Suprapubic skin (tissue), 4 donors: ENCODE measurements around the gene GGA1. TPM values are rescaled to one million over a fixed set of nuclear protein-coding genes. Genes with fewer than 3 reads are reported as not detected.

ENCODE experiments used
- DNase-seq, 2 donors: peaks; one replicate each; pipeline ENCODE4 v3.0.0-alpha.2; 2019; ENCODE audit warnings: low spot score in 2 of 2
- H3K27ac ChIP-seq: fragments of 200-600 bp; sonication (generic); one replicate; pipeline ENCODE4 v1.5.1; 2019
- H3K27me3 ChIP-seq: fragments of 200-600 bp; sonication (generic); one replicate; pipeline ENCODE4 v1.5.1; 2019
- H3K36me3 ChIP-seq: fragments of 200-600 bp; sonication (generic); one replicate; pipeline ENCODE4 v1.5.1; 2019
- H3K4me1 ChIP-seq: fragments of 200-600 bp; sonication (generic); one replicate; pipeline ENCODE4 v1.5.1; 2019
- H3K4me3 ChIP-seq: fragments of 200-600 bp; sonication (generic); one replicate; pipeline ENCODE4 v1.5.1; 2019; ENCODE audit warnings: mild to moderate bottlenecking
- H3K9me3 ChIP-seq: fragments of 200-600 bp; sonication (generic); one replicate; pipeline ENCODE4 v1.5.1; 2019
- EP300 ChIP-seq: sonication (generic); formaldehyde crosslinking; IDR thresholded peaks from one replicate; pipeline ENCODE4 v1.6.1; 2017; ENCODE audit warnings: antibody characterized with exemption
- POLR2A ChIP-seq, 2 donors: fragments of 450-650 bp; IDR thresholded peaks; one replicate each; pipeline ENCODE4 v1.6.1; 2017; ENCODE audit warnings: antibody characterized with exemption in 2 of 2, mild to moderate bottlenecking in 2 of 2, moderate library complexity in 2 of 2
- POLR2AphosphoS5 ChIP-seq, 3 donors: sonication (generic); formaldehyde crosslinking; IDR thresholded peaks; one replicate each; pipeline ENCODE4 v1.6.1; 2017; ENCODE audit warnings: antibody characterized with exemption in 3 of 3
- WGBS: methylation state at CpG from one replicate; pipeline ENCODE4 v1.1.5; 2018; 5-methylcytosine and 5-hydroxymethylcytosine counted together
- total RNA-seq, 4 donors: library from RNA; depleted of rRNA; stranded (reverse); fragments of >200 nt; gene quantifications; one replicate each; pipeline ENCODE4 v1.1.0, GENCODE V29; 2016
- TF ChIP-seq, protein P1 (sequence below), 2 donors: fragments of 200-600 bp in 1 of 2; fragments of 450-650 bp in 1 of 2; sonication (generic) in 1 of 2; IDR thresholded peaks; one replicate each; pipeline ENCODE4 v1.5.1; 2016 to 2019; ENCODE audit warnings: antibody characterized with exemption in 2 of 2, mild to moderate bottlenecking in 1 of 2, moderate library complexity in 1 of 2

The GGA1 gene
- total RNA-seq, 4 donors from 2014 or later = 52.8 to 124 (median 65.3) TPM

DNA sequence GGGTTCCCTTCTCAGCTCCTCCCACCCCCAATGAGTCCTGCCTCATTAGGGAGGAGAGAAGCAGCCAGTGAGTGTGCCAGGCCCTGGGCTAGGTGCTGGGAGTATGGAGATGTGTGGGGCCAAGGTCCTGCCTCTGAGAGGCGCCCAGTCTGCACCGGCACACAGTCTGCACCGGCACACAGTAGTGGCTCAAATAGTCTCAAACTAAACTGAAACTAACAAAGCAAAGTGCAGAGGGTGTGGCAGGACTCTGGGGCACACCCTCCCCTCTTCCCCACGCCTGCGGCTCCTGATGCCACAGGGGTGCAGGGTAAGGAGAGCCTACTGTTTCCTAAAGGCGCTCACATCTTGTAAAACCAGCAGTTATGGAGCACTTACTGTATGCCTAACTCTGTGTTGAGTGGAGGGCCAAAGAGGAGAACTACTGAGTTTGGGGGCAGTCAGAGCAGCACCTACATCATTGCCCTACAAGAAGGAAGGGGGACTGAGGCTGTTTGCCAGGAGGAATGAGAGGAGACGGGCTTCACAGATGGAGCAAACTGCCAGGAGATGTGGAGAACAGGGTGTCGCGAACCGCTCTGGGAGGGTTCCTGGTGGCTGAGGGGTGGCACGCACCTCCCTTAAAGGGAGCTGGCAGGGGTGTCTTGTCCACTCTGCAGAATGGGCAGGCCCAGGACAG, 29.9 kb downstream of the GGA1 start:
- WGBS = 31% methylated on average over 11 of the region's 11 CpGs
- TF ChIP-seq, protein P1, sequence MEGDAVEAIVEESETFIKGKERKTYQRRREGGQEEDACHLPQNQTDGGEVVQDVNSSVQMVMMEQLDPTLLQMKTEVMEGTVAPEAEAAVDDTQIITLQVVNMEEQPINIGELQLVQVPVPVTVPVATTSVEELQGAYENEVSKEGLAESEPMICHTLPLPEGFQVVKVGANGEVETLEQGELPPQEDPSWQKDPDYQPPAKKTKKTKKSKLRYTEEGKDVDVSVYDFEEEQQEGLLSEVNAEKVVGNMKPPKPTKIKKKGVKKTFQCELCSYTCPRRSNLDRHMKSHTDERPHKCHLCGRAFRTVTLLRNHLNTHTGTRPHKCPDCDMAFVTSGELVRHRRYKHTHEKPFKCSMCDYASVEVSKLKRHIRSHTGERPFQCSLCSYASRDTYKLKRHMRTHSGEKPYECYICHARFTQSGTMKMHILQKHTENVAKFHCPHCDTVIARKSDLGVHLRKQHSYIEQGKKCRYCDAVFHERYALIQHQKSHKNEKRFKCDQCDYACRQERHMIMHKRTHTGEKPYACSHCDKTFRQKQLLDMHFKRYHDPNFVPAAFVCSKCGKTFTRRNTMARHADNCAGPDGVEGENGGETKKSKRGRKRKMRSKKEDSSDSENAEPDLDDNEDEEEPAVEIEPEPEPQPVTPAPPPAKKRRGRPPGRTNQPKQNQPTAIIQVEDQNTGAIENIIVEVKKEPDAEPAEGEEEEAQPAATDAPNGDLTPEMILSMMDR (IDR thresholded peaks at IDR 0.05) = no peak
- TF ChIP-seq EP300 = no peak
- H3K9me3 ChIP-seq = no peaks in the 10 kb centered on the region
- no peak overlapping the region for H3K27ac ChIP-seq
- no peak for DNase-seq
- peaks cover under 1% of the 10 kb centered on the region for H3K36me3 ChIP-seq
- peaks cover 80% of the 10 kb centered on the region for H3K4me1 ChIP-seq
- H3K4me3 ChIP-seq = peak overlapping the region; percentile 75
- H3K27me3 ChIP-seq = no peaks in the 10 kb centered on the region

DNA sequence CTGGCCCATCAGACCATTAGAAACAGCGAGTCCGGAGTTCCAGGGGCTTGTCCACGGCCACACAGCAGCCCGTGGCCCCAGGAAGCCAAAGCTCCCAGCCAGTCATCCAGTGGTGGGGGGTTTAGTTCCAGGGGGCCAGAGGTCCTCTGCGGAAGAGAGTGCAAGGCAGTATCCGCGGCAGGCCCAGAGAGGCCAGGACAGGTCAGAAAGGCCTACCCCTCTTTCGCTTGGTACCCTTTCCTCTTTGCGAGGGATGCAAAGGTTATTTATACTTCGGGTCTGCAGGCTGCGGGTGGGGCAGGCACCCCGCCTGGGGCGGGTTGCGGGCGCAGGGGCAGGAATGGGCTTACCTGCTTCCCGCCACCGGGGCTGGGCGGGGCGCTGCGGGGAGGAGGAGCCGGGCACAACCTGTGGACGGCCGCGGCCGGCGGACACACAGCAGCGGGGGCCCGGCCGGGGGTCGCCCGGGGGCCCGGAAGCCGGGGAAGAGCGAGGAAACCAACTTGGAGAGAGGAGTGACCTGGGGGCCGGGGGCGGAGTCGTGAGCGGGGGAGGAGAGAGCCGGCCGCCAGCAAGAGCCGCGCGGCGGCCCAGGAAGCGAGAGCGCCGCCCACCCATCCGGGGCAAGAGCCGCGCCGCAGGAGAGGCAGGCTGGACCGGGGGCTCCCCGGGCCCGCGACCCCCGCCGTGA, 30.6 kb downstream of the GGA1 start, which contains the start of gene SH3BP1:
Gene SH3BP1 (plus strand): TSS at position 600 of the 691 bp plus-strand sequence. CDS start 119 bp downstream, outside the sequence.
- WGBS = 3% methylated on average over 31 of the region's 57 CpGs
- H3K4me1 ChIP-seq = peaks cover 77% of the 10 kb centered on the region

DNA sequence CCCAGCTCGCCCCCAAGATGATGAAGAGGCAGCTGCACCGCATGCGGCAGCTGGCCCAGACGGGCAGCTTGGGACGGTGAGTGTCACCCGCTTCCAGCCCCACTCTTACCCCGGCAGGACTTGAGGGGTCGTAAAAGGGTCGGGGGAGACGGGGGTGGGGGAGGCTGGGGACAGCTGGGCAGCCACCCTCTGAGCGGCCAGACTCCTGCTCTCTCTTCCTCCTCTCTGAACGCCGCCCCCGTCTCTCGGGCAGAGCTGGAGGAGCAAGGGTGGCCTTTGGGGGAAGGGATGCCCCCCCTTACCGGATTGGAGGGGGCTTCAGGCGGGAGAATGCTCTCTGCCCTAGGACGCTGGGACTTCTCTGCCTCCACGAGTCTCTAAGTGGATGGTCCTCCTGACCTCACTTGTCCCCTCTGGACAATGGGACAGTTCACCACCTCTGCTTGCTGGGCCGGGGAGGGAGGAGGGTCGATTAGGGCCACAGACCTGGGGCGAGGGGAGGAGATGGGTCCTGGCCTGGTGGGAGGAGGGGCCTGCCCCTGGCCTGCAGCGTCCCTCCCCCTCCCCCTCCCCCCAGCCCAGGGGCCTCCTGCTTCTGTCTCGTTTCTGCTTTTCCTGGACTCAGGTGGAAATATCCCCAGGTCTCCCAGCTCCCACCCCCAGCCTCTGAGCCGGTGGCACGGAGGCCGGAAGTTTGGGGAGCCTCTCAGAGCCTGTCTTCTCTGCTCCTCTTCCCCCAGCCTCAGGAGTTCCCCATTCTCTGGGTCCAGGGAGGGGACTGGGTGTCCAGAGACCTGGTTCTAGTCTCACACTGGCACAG, 31.3 kb downstream of the GGA1 start:
- Histone ChIP-seq H3K27ac (peak overlapping the region; percentile 51), H3K4me1 (peaks cover 69% of the 10 kb centered on the region), H3K9me3 (no peaks in the 10 kb centered on the region), H3K27me3 (no peaks in the 10 kb centered on the region), H3K4me3 (peak overlapping the region; percentile 75), H3K36me3 (peaks cover 15% of the 10 kb centered on the region)
- TF ChIP-seq EP300 = no peak
- DNase-seq = no peak
- WGBS = 5% methylated on average over 24 of the region's 27 CpGs

More for the DNA sequence above, 30.6 kb downstream of the GGA1 start, which contains the start of gene SH3BP1:
- Histone ChIP-seq H3K9me3 (no peaks in the 10 kb centered on the region), H3K27me3 (no peaks in the 10 kb centered on the region), H3K36me3 (peaks cover 7% of the 10 kb centered on the region), H3K27ac (peak within 1 kb of the TSS; percentile 51), H3K4me3 (peak within 1 kb of the TSS; percentile 75)
- DNase-seq = no peak
- no peak for TF ChIP-seq POLR2A (IDR thresholded peaks at IDR 0.05)
- TF ChIP-seq EP300 = no peak
- TF ChIP-seq POLR2AphosphoS5 (IDR thresholded peaks at IDR 0.05) = no peak
- TF ChIP-seq, protein P1 (IDR thresholded peaks at IDR 0.05) = no peak

DNA sequence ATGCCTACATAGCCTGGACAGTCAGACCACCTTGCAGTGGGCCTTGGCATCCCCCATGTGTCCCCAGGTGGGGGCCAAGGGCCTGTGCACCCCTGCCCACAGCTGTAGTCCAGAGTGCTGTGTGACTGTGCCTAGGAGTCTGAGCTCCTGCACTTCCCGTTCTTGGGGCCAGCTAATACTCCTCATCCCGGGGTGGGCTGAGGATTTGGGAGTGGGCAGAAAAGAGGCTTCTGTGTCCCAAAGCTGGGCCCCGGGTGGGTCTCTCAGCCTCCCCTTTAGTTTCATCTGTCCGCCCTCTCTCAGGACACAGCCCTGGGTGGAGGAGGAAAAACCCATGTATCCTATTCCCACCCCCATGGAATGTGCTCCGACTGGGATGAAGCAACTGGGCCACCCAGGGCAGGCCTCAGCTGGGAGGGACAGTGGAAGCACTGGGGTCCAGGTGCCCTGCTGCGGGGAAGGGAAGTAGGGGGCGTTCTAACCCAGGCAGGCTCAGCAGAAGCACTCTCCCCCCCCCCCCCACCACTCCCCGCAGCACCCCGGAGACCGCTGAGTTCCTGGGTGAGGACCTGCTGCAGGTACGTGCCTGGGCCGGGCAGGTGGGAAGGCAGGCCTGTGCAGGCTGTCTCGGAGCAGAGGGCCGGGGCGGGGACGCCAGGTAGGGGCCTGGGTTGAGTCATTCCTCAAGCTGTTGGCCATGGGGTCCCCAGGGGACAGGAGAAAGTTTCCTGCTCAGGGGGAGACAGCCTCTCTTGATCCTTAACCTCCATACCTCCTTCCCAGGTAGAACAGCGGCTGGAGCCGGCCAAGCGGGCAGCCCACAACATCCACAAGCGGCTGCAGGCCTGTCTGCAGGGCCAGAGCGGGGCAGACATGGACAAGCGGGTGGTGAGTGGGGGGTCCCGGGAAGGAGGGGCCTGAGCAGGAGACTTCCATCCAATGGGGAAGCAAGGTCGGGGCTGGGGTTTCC, 32.2 kb downstream of the GGA1 start:
- no peak for DNase-seq
- H3K4me1 ChIP-seq = peaks cover 66% of the 10 kb centered on the region
- no peaks in the 10 kb centered on the region for H3K27me3 ChIP-seq
- peak overlapping the region; percentile 51 for H3K27ac ChIP-seq
- peak overlapping the region; percentile 75 for H3K4me3 ChIP-seq
- 37% methylated on average over 6 of the region's 24 CpGs for WGBS
- no peaks in the 10 kb centered on the region for H3K9me3 ChIP-seq
- no peak for TF ChIP-seq POLR2AphosphoS5 (IDR thresholded peaks at IDR 0.05)
- TF ChIP-seq, protein P1 (IDR thresholded peaks at IDR 0.05) = no peak
- TF ChIP-seq EP300 = no peak
- TF ChIP-seq POLR2A (IDR thresholded peaks at IDR 0.05) = no peak
- H3K36me3 ChIP-seq = peaks cover 21% of the 10 kb centered on the region

DNA sequence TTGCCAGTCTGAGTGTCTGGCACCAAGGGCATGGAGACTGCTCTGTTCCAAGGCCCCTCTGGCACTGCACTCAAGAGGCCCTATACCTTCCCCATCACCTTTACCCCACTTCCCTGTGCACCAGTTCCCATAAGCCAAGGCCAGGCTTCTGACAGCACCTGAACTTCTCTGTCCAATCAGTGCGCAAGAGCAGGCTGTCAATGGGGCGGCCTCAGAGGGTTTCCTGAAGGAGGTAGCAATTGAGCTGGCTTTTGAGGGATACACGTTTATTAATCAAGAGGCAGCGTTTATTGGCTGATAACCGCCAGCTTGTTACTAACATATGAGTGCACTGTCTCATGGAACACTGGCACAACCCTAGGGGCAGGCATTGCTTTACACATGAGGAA, 32.9 kb downstream of the GGA1 start:
- Histone ChIP-seq H3K4me3 (peak overlapping the region; percentile 75), H3K4me1 (peaks cover 63% of the 10 kb centered on the region), H3K27ac (peak overlapping the region; percentile 51), H3K36me3 (peaks cover 21% of the 10 kb centered on the region), H3K27me3 (no peaks in the 10 kb centered on the region), H3K9me3 (no peaks in the 10 kb centered on the region)
- no peak for DNase-seq
- 78% methylated on average over 5 of the region's 5 CpGs for WGBS
- TF ChIP-seq, protein P1 (IDR thresholded peaks at IDR 0.05) = no peak
- TF ChIP-seq POLR2AphosphoS5 (IDR thresholded peaks at IDR 0.05) (no peak), POLR2A (IDR thresholded peaks at IDR 0.05) (no peak), EP300 (no peak)
